SU-DHL-6 (cell line): Measurements from ENCODE around the gene TKFC.
A peak's percentile ranks its signal among the peaks of the same experiment; 100 is the strongest.

ENCODE experiments used
- H2AFZ ChIP-seq: fragments of 200-600 bp; sonication (generic); 2 replicates; pipeline ENCODE4 v1.6.1; 2014; ENCODE audit warnings: low read depth, mild to moderate bottlenecking, moderate library complexity, mixed read lengths, antibody characterized with exemption, low read length; ENCODE audit not compliant: severe bottlenecking
- H3F3A ChIP-seq: fragments of 200-600 bp; shearing (Covaris generic); 2 replicates; pipeline ENCODE4 v1.6.0; 2016; ENCODE audit warnings: antibody characterized with exemption, mild to moderate bottlenecking; ENCODE audit not compliant: insufficient read depth
- H3K27ac ChIP-seq: fragments of 200-600 bp; sonication (generic); 2 replicates; pipeline ENCODE4 v1.5.1; 2016; ENCODE audit warnings: low read depth, mild to moderate bottlenecking, low read length, moderate library complexity, mixed read lengths
- H3K27me3 ChIP-seq: fragments of 200-600 bp; sonication (generic), shearing (Covaris generic); 2 replicates; pipeline ENCODE4 v1.6.0; 2014; ENCODE audit warnings: mild to moderate bottlenecking, low read length
- H3K36me3 ChIP-seq: fragments of 200-600 bp; sonication (generic); 2 replicates; pipeline ENCODE4 v1.6.1; 2014; ENCODE audit warnings: mild to moderate bottlenecking, low read length, mixed read lengths
- H3K4me2 ChIP-seq: fragments of 300-600, 200-600 bp; shearing (Covaris generic), sonication (generic); 2 replicates; pipeline ENCODE4 v1.6.0; 2014; ENCODE audit warnings: low read length, low read depth, mild to moderate bottlenecking; ENCODE audit not compliant: poor library complexity, severe bottlenecking
- H3K4me3 ChIP-seq: fragments of 200-600 bp; sonication (generic); 2 replicates; pipeline ENCODE4 v1.5.1; 2014; ENCODE audit warnings: antibody characterized with exemption, low read length, mild to moderate bottlenecking, mixed read lengths; ENCODE audit not compliant: insufficient read depth, poor library complexity, severe bottlenecking
- H3K79me2 ChIP-seq: fragments of 200-600 bp; sonication (generic); 2 replicates; pipeline ENCODE4 v1.6.1; 2014; ENCODE audit warnings: mild to moderate bottlenecking, low read length, moderate library complexity; ENCODE audit not compliant: insufficient read depth
- H3K9ac ChIP-seq: fragments of 200-600 bp; sonication (generic); 2 replicates; pipeline ENCODE4 v1.7.0; 2014; ENCODE audit warnings: mild to moderate bottlenecking, low read length
- H3K9me2 ChIP-seq: fragments of 200-600 bp; sonication (generic); replicated peaks from 2 replicates; pipeline ENCODE4 v1.6.1; 2014; ENCODE audit warnings: low read length; ENCODE audit not compliant: insufficient read depth
- H3K9me3 ChIP-seq: fragments of 200-600 bp; sonication (generic); 2 replicates; pipeline ENCODE4 v1.6.1; 2014; ENCODE audit warnings: low read length, mixed read lengths; ENCODE audit not compliant: insufficient read depth
- H4K20me1 ChIP-seq: fragments of 200-600 bp; sonication (generic); 2 replicates; pipeline ENCODE4 v1.6.1; 2014; ENCODE audit warnings: low read depth, mild to moderate bottlenecking, antibody characterized with exemption, low read length, moderate library complexity, mixed read lengths
- EZH2phosphoT487 ChIP-seq: fragments of 200-600 bp; sonication (generic), shearing (Covaris generic); conservative IDR thresholded peaks from 2 replicates; pipeline ENCODE4 v1.6.1; 2018; ENCODE audit warnings: mild to moderate bottlenecking, antibody characterized with exemption, low read length, moderate library complexity, mixed read lengths
- TF ChIP-seq, protein P1 (sequence below): fragments of 200-600 bp; sonication (generic); IDR thresholded peaks from one replicate; pipeline ENCODE4 v1.5.1; 2017; ENCODE audit warnings: antibody characterized with exemption, mild to moderate bottlenecking, low read length, moderate library complexity; ENCODE audit not compliant: insufficient read depth, poor library complexity, severe bottlenecking

Gene TKFC, protein sequence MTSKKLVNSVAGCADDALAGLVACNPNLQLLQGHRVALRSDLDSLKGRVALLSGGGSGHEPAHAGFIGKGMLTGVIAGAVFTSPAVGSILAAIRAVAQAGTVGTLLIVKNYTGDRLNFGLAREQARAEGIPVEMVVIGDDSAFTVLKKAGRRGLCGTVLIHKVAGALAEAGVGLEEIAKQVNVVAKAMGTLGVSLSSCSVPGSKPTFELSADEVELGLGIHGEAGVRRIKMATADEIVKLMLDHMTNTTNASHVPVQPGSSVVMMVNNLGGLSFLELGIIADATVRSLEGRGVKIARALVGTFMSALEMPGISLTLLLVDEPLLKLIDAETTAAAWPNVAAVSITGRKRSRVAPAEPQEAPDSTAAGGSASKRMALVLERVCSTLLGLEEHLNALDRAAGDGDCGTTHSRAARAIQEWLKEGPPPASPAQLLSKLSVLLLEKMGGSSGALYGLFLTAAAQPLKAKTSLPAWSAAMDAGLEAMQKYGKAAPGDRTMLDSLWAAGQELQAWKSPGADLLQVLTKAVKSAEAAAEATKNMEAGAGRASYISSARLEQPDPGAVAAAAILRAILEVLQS

DNA sequence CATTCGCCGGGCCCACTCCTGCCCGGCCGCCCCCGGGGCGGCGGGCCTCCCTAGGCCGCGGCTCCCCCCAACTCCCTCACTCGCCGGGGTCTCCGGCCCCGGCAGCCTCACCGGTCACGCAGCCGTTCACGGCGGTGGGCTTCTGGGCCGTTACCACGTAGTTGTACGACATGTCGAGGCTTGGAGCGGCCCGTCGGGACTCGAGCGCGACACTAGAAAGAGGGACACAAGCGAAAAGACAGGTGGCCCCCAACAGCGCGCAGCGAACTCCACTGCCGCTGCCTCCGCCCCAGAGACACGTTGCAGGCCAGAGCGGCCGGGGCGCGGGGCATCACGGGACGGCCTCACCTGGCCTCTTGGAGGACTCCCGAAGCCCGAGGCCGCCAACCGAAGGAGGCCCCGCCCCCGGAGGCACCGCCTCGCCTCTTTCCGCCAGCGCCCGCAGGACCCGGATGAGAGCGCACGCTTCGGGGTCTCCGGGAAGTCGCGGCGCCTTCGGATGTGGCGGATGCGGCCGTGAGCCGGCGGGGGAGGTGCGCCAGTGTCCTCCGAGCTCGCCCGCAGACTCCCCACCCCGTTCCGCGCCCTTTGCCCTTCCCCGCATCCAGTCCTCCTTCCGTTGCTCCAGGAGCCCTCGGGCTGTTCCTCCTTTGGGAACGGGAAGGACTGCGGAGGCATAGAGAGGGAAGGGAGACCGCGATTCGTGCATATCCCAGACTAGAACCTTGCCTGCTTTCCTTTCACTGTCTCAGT is at the start of gene TKFC, which contains the start of gene DDB1:
TSS of gene TKFC (plus strand) at position 432 of the 753 bp plus-strand sequence. CDS start 1,501 bp downstream, outside the sequence.
TSS of gene DDB1 (minus strand) at position 309 of the 753 bp plus-strand sequence. CDS start at position 172, 137 bp downstream.
- H2AFZ ChIP-seq = peak within 1 kb of the TSS; percentile 72
- H3K4me2 ChIP-seq = peak within 1 kb of the TSS; percentile 90
- H3K36me3 ChIP-seq = peaks cover 7% of the 10 kb centered on the region; the same call in 1 of the 2 replicates
- H3K9me2 ChIP-seq = no peaks in the 10 kb centered on the region
- H3K79me2 ChIP-seq = peaks cover 46% of the 10 kb centered on the region
- H4K20me1 ChIP-seq = peaks cover 17% of the 10 kb centered on the region; the same call in 1 of the 2 replicates
- H3K4me3 ChIP-seq = peak within 1 kb of the TSS; percentile 90
- H3K27me3 ChIP-seq = no peaks in the 10 kb centered on the region
- no peak for TF ChIP-seq EZH2phosphoT487
- TF ChIP-seq, protein P1, sequence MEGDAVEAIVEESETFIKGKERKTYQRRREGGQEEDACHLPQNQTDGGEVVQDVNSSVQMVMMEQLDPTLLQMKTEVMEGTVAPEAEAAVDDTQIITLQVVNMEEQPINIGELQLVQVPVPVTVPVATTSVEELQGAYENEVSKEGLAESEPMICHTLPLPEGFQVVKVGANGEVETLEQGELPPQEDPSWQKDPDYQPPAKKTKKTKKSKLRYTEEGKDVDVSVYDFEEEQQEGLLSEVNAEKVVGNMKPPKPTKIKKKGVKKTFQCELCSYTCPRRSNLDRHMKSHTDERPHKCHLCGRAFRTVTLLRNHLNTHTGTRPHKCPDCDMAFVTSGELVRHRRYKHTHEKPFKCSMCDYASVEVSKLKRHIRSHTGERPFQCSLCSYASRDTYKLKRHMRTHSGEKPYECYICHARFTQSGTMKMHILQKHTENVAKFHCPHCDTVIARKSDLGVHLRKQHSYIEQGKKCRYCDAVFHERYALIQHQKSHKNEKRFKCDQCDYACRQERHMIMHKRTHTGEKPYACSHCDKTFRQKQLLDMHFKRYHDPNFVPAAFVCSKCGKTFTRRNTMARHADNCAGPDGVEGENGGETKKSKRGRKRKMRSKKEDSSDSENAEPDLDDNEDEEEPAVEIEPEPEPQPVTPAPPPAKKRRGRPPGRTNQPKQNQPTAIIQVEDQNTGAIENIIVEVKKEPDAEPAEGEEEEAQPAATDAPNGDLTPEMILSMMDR = no peak
- H3F3A ChIP-seq = peaks cover 21% of the 10 kb centered on the region
- H3K9ac ChIP-seq = peak within 1 kb of the TSS; percentile 97
- H3K9me3 ChIP-seq = no peaks in the 10 kb centered on the region
- peak within 1 kb of the TSS; percentile 77 for H3K27ac ChIP-seq

DNA sequence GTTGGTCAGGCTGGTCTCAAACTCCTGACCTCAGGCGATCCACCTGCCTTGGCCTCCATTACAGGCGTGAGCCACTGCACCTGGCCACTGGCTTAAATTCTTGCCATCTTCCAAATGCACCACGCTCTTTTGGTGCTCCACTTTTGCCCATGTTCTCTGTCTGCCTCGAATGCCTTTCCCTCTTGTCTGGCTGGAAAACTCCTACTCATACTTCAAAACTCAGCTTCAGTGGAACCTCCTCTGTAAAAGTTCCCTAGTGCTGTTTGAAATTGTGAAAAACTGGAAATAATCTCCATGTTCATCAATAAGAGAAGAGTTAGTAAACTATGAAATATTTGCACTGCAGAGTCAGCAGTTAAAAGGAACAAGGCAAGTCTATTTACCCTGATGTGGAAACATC is 49.4 kb upstream of the TKFC start:
- Histone ChIP-seq H2AFZ (no peak overlapping the region), H3K27ac (no peak overlapping the region), H3K36me3 (0 out of 2 replicates have a peak, but pooled peaks cover 2% of the 10 kb centered on the region), H3K79me2 (no peaks in the 10 kb centered on the region), H3K4me2 (no peak overlapping the region), H3K9ac (no peak overlapping the region), H3K27me3 (no peaks in the 10 kb centered on the region), H3K4me3 (no peak overlapping the region), H4K20me1 (no peaks in the 10 kb centered on the region), H3K9me2 (no peaks in the 10 kb centered on the region), H3K9me3 (no peaks in the 10 kb centered on the region), H3F3A (0 out of 2 replicates have a peak, but pooled peaks cover 2% of the 10 kb centered on the region)
- TF ChIP-seq, protein P1 = no peak
- no peak for TF ChIP-seq EZH2phosphoT487

DNA sequence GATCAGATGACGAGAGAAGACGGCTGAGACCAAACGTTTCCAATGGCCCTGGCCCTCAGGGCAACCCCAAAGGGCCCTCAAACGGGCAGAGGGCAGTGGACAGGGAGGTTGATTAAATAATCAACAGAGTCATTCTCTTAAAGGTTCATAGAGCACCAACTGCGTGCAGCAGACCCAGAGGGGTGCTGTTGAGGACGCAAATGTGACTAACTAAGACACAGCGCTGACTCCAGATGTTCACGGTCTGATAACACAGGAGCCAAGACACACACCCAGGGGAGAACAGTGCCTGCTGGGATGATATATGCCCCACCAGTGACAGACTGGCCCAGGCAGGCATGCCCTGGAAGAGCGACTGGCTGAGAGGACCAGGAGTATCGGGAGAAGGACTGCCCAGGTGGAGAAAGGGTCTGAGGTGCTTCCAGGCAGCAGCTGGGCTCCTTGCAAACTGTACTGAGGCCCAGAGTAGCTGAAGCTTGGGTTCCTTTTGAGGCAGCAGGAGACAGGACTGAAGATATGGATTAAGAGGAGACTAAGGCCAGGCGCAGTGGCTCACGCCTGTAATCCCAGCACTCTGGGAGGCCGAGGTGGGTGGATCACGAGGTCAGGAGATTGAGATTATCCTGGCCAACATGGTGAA is 45.6 kb upstream of the TKFC start:
- Histone ChIP-seq H3K79me2 (peaks cover 23% of the 10 kb centered on the region), H3K27ac (no peak overlapping the region), H4K20me1 (no peaks in the 10 kb centered on the region), H3K9me2 (no peaks in the 10 kb centered on the region), H3F3A (0 out of 2 replicates have a peak, but pooled peaks cover 2% of the 10 kb centered on the region), H3K27me3 (no peaks in the 10 kb centered on the region), H3K4me3 (no peak overlapping the region), H2AFZ (no peak overlapping the region), H3K4me2 (no peak overlapping the region), H3K9ac (no peak overlapping the region), H3K36me3 (no peaks in the 10 kb centered on the region), H3K9me3 (no peaks in the 10 kb centered on the region)
- TF ChIP-seq EZH2phosphoT487 = no peak
- TF ChIP-seq, protein P1 = no peak
